Activated T-helper 17 cell treated with anti-CD3 and anti-CD28 coated beads, Interleukin-2, amount 50 U/mL, for 72 hours (primary cell): ENCODE measurements around the gene GZMB. TPM values are rescaled to one million over a fixed set of nuclear protein-coding genes. Genes with fewer than 3 reads are reported as not detected.
"Not testable (repeated sequence)": the region's sequence is repeated elsewhere in the genome, so short reads cannot be mapped to it uniquely, and the experiment has no call there.

Experiments
- ATAC-seq: fragments of 150-1000 bp; cut with Tn5 transposase; replicated peaks from 2 replicates; pipeline ENCODE4 v1.10.0; 2021; ENCODE audit warnings: mild to moderate bottlenecking, moderate library complexity
- H3K27ac Mint-ChIP-seq: one replicate; pipeline ENCODE4 v1.8.0; 2022; ENCODE audit warnings: mixed read lengths
- H3K27me3 Mint-ChIP-seq: one replicate; pipeline ENCODE4 v1.8.0; 2022; ENCODE audit warnings: mixed read lengths
- H3K36me3 Mint-ChIP-seq: one replicate; pipeline ENCODE4 v1.8.0; 2022; ENCODE audit warnings: low read depth, mild to moderate bottlenecking, mixed read lengths
- H3K4me1 Mint-ChIP-seq: one replicate; pipeline ENCODE4 v1.8.0; 2022; ENCODE audit warnings: mixed read lengths
- H3K4me3 Mint-ChIP-seq: one replicate; pipeline ENCODE4 v1.8.0; 2022; ENCODE audit warnings: mild to moderate bottlenecking, mixed read lengths
- H3K9me3 Mint-ChIP-seq: one replicate; pipeline ENCODE4 v1.8.0; 2022; ENCODE audit warnings: mixed read lengths
- total RNA-seq, 2 donors: library from RNA; stranded (reverse); gene quantifications; one replicate each; pipeline ENCODE4 v1.2.3, GENCODE V29; 2022

GZMB gene
- total RNA-seq, 2 donors from 2014 or later = 1,048 to 1,422 TPM

GRCh38 chr14:24609655-24610344 is 24.2 kb downstream of the GZMB start, which contains the start of gene GZMH:
GZMH (minus strand) TSS chr14:24609685; CDS start chr14:24609613, 72 bp downstream.
- peak within 1 kb of the TSS; percentile 44 for H3K27ac Mint-ChIP-seq
- H3K27me3 Mint-ChIP-seq = no peaks in the 10 kb centered on the region
- peaks cover 20% of the 10 kb centered on the region for H3K4me1 Mint-ChIP-seq
- H3K36me3 Mint-ChIP-seq = no peaks in the 10 kb centered on the region
- H3K4me3 Mint-ChIP-seq = peak within 1 kb of the TSS; percentile 52
- H3K9me3 Mint-ChIP-seq = no peaks in the 10 kb centered on the region
- peak; percentile 79 for ATAC-seq

GRCh38 chr14:24607635-24608514 is 26.1 kb downstream of the GZMB start:
- Mint-ChIP-seq H3K27ac (peak overlapping the region; percentile 37), H3K36me3 (no peaks in the 10 kb centered on the region), H3K4me1 (peaks cover 11% of the 10 kb centered on the region), H3K27me3 (peaks cover 7% of the 10 kb centered on the region), H3K9me3 (no peaks in the 10 kb centered on the region), H3K4me3 (peak overlapping the region; percentile 21)
- no peak for ATAC-seq

GRCh38 chr14:24607081-24607480 is 26.9 kb downstream of the GZMB start:
- peaks cover 8% of the 10 kb centered on the region for H3K4me1 Mint-ChIP-seq
- H3K36me3 Mint-ChIP-seq = no peaks in the 10 kb centered on the region
- ATAC-seq = peak; percentile 30

GRCh38 chr14:24606297-24606696 is 27.7 kb downstream of the GZMB start:
- no peak for ATAC-seq
- Mint-ChIP-seq H3K36me3 (no peaks in the 10 kb centered on the region), H3K9me3 (no peaks in the 10 kb centered on the region), H3K4me1 (peaks cover 8% of the 10 kb centered on the region), H3K4me3 (peak overlapping the region; percentile 63), H3K27me3 (peaks cover 11% of the 10 kb centered on the region), H3K27ac (peak overlapping the region; percentile 76)

More at GRCh38 chr14:24607081-24607480, 26.9 kb downstream of the GZMB start:
- peaks cover 7% of the 10 kb centered on the region for H3K27me3 Mint-ChIP-seq
- H3K9me3 Mint-ChIP-seq = no peaks in the 10 kb centered on the region
- H3K4me3 Mint-ChIP-seq = peak overlapping the region; percentile 21
- H3K27ac Mint-ChIP-seq = peak overlapping the region; percentile 37

GRCh38 chr14:24605435-24606190 is 28.4 kb downstream of the GZMB start:
- ATAC-seq = peak; percentile 78
- H3K36me3 Mint-ChIP-seq = no peaks in the 10 kb centered on the region
- H3K27ac Mint-ChIP-seq = peak overlapping the region; percentile 76
- no peaks in the 10 kb centered on the region for H3K9me3 Mint-ChIP-seq
- H3K4me1 Mint-ChIP-seq = peaks cover 8% of the 10 kb centered on the region
- H3K27me3 Mint-ChIP-seq = peaks cover 11% of the 10 kb centered on the region
- H3K4me3 Mint-ChIP-seq = peak overlapping the region; percentile 63

- H3K36me3 Mint-ChIP-seq = no peaks in the 10 kb centered on the region
- peaks cover 19% of the 10 kb centered on the region for H3K9me3 Mint-ChIP-seq
- no peak overlapping the region for H3K4me3 Mint-ChIP-seq
- H3K27ac Mint-ChIP-seq = no peak overlapping the region
- ATAC-seq = no peak
- H3K27me3 Mint-ChIP-seq = peaks cover 14% of the 10 kb centered on the region
- H3K4me1 Mint-ChIP-seq = no peaks in the 10 kb centered on the region
Measured at GRCh38 chr14:24597403-24597802, 36.6 kb downstream of the GZMB start.

GRCh38 chr14:24595073-24595808 is 38.7 kb downstream of the GZMB start:
- Mint-ChIP-seq H3K9me3 (peaks cover 18% of the 10 kb centered on the region), H3K27ac (no peak overlapping the region), H3K4me3 (no peak overlapping the region), H3K4me1 (no peaks in the 10 kb centered on the region), H3K36me3 (no peaks in the 10 kb centered on the region), H3K27me3 (peaks cover 8% of the 10 kb centered on the region)
- no peak for ATAC-seq

GRCh38 chr14:24591004-24591403 is 43.0 kb downstream of the GZMB start:
- not testable (repeated sequence) for H3K27ac Mint-ChIP-seq, H3K4me1 Mint-ChIP-seq, H3K4me3 Mint-ChIP-seq, ATAC-seq, H3K36me3 Mint-ChIP-seq
- Mint-ChIP-seq H3K27me3 (peaks cover 12% of the 10 kb centered on the region), H3K9me3 (peaks cover 14% of the 10 kb centered on the region)

- not testable (repeated sequence) for ATAC-seq, H3K4me1 Mint-ChIP-seq, H3K27me3 Mint-ChIP-seq, H3K27ac Mint-ChIP-seq, H3K4me3 Mint-ChIP-seq, H3K36me3 Mint-ChIP-seq, H3K9me3 Mint-ChIP-seq
Measured at GRCh38 chr14:24584402-24584801, 49.6 kb downstream of the GZMB start.

Other genes starting within 250 kb of the GZMB start
- under 1 TPM in 1 of 2 donors, not detected in 1; 0.04 TPM for gene NYNRIN, start 235.2 kb downstream of the GZMB start, total RNA-seq
- gene CBLN3, start 204.5 kb downstream of the GZMB start, total RNA-seq = 10 to 100 TPM; 11.1 to 14.6 TPM
- 100 to 1,000 TPM in 1 of 2 donors, 10 to 100 TPM in 1; 64.3 to 132 TPM for gene KHNYN, start 204.2 kb downstream of the GZMB start, total RNA-seq
- 10 to 100 TPM; 36.6 to 45.7 TPM for gene SDR39U1, start 191.4 kb downstream of the GZMB start, total RNA-seq
- gene CMA1, start 125.9 kb downstream of the GZMB start, total RNA-seq = under 1 TPM in 1 of 2 donors, not detected in 1; 0.80 TPM
- gene CTSG, start 57.9 kb downstream of the GZMB start, total RNA-seq = not detected
- gene GZMH, start 24.5 kb downstream of the GZMB start, total RNA-seq = 1 to 10 TPM; 3.7 to 6.5 TPM